RWPE2 (cell line): ENCODE data around the gene COL23A1.

ENCODE experiments used
- ATAC-seq: fragments of 200-7000 bp; cut with Tn5 transposase; 3 replicates; pipeline ENCODE4 v1.9.1; 2021; ENCODE audit warnings: low read depth
- DNase-seq: peaks from one replicate; pipeline ENCODE4 v3.0.0-alpha.2; 2020; ENCODE audit warnings: low spot score
- H3K27ac ChIP-seq: fragments of 450-650 bp; 2 replicates; pipeline ENCODE4 v1.5.1; 2017; ENCODE audit warnings: mild to moderate bottlenecking; ENCODE audit not compliant: poor library complexity, severe bottlenecking
- H3K27me3 ChIP-seq: fragments of 250-450 bp; sonication (Bioruptor Pico); 2 replicates; pipeline ENCODE4 v1.5.1; 2021; ENCODE audit warnings: mild to moderate bottlenecking, moderate library complexity; ENCODE audit not compliant: insufficient read depth, poor library complexity, severe bottlenecking
- H3K36me3 ChIP-seq: fragments of 250-450 bp; sonication (Bioruptor Pico); 2 replicates; pipeline ENCODE4 v1.5.1; 2020; ENCODE audit warnings: low read depth, mild to moderate bottlenecking, moderate library complexity
- H3K4me1 ChIP-seq: fragments of 250-450 bp; sonication (Bioruptor Pico); 2 replicates; pipeline ENCODE4 v1.5.1; 2021; ENCODE audit warnings: mild to moderate bottlenecking, moderate library complexity; ENCODE audit not compliant: insufficient read depth, poor library complexity, severe bottlenecking
- H3K4me3 ChIP-seq: fragments of 250-450 bp; sonication (Bioruptor Pico); 2 replicates; pipeline ENCODE4 v1.5.1; 2021; ENCODE audit warnings: mild to moderate bottlenecking, moderate library complexity; ENCODE audit not compliant: severe bottlenecking
- H3K9me3 ChIP-seq: fragments of 250-450 bp; sonication (Bioruptor Pico); 2 replicates; pipeline ENCODE4 v1.5.1; 2021; ENCODE audit warnings: mild to moderate bottlenecking, moderate library complexity; ENCODE audit not compliant: severe bottlenecking
- TF ChIP-seq, protein P1 (sequence below): fragments of 450-650 bp; IDR thresholded peaks from one replicate; pipeline ENCODE4 v1.5.1; 2017; ENCODE audit warnings: mild to moderate bottlenecking, moderate library complexity; ENCODE audit not compliant: poor library complexity, severe bottlenecking

Gene COL23A1

GRCh38 chr5:178363501-178364325 is 226.5 kb downstream of the COL23A1 start:
- TF ChIP-seq, protein P1, sequence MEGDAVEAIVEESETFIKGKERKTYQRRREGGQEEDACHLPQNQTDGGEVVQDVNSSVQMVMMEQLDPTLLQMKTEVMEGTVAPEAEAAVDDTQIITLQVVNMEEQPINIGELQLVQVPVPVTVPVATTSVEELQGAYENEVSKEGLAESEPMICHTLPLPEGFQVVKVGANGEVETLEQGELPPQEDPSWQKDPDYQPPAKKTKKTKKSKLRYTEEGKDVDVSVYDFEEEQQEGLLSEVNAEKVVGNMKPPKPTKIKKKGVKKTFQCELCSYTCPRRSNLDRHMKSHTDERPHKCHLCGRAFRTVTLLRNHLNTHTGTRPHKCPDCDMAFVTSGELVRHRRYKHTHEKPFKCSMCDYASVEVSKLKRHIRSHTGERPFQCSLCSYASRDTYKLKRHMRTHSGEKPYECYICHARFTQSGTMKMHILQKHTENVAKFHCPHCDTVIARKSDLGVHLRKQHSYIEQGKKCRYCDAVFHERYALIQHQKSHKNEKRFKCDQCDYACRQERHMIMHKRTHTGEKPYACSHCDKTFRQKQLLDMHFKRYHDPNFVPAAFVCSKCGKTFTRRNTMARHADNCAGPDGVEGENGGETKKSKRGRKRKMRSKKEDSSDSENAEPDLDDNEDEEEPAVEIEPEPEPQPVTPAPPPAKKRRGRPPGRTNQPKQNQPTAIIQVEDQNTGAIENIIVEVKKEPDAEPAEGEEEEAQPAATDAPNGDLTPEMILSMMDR, result no peak
- DNase-seq (peak; percentile 68), ATAC-seq (no peak)
- Histone ChIP-seq H3K9me3 (no peaks in the 10 kb centered on the region), H3K27ac (no peak overlapping the region), H3K27me3 (peaks cover 3% of the 10 kb centered on the region), H3K4me1 (no peaks in the 10 kb centered on the region), H3K4me3 (no peak overlapping the region), H3K36me3 (no peaks in the 10 kb centered on the region)

DNA sequence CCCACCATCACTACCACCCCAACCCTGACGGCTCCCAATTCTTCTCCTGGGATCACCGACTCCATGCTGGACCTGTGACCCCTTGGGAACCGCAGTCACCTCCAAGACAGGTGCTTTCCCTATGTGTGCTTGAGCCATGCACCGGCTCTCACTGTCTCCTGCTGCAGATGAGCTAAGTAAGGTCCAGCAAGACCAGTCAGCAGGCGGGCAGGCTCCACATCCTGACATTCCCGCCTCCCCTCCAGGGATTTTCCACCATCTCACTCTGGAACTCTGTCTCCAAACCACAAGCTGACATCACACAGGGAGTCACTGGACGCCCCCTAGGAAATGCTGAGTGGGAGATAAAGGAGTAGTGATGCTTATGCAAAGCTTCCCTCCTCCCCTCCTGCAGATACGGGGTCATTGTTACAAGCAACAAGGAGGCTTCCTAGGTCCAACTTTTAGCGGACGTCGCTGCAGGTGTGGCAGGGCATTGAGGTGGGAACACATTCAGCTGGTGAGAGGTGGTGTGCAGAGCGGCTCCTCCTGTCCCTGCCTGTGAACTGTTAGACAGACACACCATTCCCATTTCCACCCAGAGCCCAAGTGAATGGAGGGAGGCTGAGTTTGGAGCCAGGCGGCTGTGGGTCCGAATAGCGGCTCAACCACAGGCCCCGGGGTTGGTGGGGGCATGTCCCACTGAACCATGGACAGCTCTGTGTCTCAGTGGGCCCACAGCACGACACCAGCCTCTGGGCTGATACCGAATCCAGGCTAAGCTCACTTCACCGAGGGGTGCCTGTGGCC is 228.3 kb downstream of the COL23A1 start:
- Histone ChIP-seq H3K4me1 (no peaks in the 10 kb centered on the region), H3K4me3 (no peak overlapping the region), H3K36me3 (no peaks in the 10 kb centered on the region), H3K27me3 (peaks cover 3% of the 10 kb centered on the region), H3K9me3 (no peaks in the 10 kb centered on the region), H3K27ac (no peak overlapping the region)
- DNase-seq (no peak), ATAC-seq (no peak)
- TF ChIP-seq, protein P1, result no peak

GRCh38 chr5:178360926-178361235 is 229.3 kb downstream of the COL23A1 start:
- no peaks in the 10 kb centered on the region for H3K4me1 ChIP-seq
- H3K9me3 ChIP-seq, result no peaks in the 10 kb centered on the region
- TF ChIP-seq, protein P1, result no peak
- H3K4me3 ChIP-seq, result no peak overlapping the region
- no peaks in the 10 kb centered on the region for H3K36me3 ChIP-seq
- no peak for DNase-seq
- no peak for ATAC-seq
- no peak overlapping the region for H3K27ac ChIP-seq
- H3K27me3 ChIP-seq, result peaks cover 11% of the 10 kb centered on the region

GRCh38 chr5:178360222-178360925 is 229.8 kb downstream of the COL23A1 start:
- no peak for DNase-seq
- H3K27ac ChIP-seq, result no peak overlapping the region
- no peak overlapping the region for H3K4me3 ChIP-seq
- no peaks in the 10 kb centered on the region for H3K4me1 ChIP-seq
- no peak for ATAC-seq
- no peaks in the 10 kb centered on the region for H3K9me3 ChIP-seq
- H3K36me3 ChIP-seq, result no peaks in the 10 kb centered on the region
- TF ChIP-seq, protein P1, result no peak
- H3K27me3 ChIP-seq, result peaks cover 12% of the 10 kb centered on the region
